ENCODE data around the gene LRSAM1.

Gene LRSAM1

GRCh38 chr9:127541176-127541575, 89.9 kb downstream of the LRSAM1 start:
- TF ChIP-seq, protein P1, sequence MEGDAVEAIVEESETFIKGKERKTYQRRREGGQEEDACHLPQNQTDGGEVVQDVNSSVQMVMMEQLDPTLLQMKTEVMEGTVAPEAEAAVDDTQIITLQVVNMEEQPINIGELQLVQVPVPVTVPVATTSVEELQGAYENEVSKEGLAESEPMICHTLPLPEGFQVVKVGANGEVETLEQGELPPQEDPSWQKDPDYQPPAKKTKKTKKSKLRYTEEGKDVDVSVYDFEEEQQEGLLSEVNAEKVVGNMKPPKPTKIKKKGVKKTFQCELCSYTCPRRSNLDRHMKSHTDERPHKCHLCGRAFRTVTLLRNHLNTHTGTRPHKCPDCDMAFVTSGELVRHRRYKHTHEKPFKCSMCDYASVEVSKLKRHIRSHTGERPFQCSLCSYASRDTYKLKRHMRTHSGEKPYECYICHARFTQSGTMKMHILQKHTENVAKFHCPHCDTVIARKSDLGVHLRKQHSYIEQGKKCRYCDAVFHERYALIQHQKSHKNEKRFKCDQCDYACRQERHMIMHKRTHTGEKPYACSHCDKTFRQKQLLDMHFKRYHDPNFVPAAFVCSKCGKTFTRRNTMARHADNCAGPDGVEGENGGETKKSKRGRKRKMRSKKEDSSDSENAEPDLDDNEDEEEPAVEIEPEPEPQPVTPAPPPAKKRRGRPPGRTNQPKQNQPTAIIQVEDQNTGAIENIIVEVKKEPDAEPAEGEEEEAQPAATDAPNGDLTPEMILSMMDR (IDR thresholded peaks at IDR 0.05; ENCODE audit: low read depth, low read length), result no peak
- TF ChIP-seq EZH2phosphoT487 (IDR thresholded peaks at IDR 0.05; ENCODE audit: low read depth), result no peak
- no peak overlapping the region for H3K27ac ChIP-seq (ENCODE audit: low read length)
- no peak overlapping the region for H3K4me3 ChIP-seq (ENCODE audit: low read length)
- no peak overlapping the region for H3K4me2 ChIP-seq (ENCODE audit: low read length)
- no peaks in the 10 kb centered on the region for H3K9me3 ChIP-seq (ENCODE audit: insufficient read depth, low read length)
- H3K9ac ChIP-seq (ENCODE audit: low read length), result no peak overlapping the region
- H3K79me2 ChIP-seq (ENCODE audit: low read length), result no peaks in the 10 kb centered on the region
- H3K36me3 ChIP-seq (replicated peaks; ENCODE audit: low read depth, low read length), result no peaks in the 10 kb centered on the region
- no peaks in the 10 kb centered on the region for H4K20me1 ChIP-seq (ENCODE audit: insufficient read depth, low read length)
- H3K4me1 ChIP-seq (ENCODE audit: low read length), result peaks cover 10% of the 10 kb centered on the region
- H2AFZ ChIP-seq (ENCODE audit: low read depth, low read length), result no peak overlapping the region
- no peaks in the 10 kb centered on the region for H3K27me3 ChIP-seq (ENCODE audit: low read depth, low read length)

DNA sequence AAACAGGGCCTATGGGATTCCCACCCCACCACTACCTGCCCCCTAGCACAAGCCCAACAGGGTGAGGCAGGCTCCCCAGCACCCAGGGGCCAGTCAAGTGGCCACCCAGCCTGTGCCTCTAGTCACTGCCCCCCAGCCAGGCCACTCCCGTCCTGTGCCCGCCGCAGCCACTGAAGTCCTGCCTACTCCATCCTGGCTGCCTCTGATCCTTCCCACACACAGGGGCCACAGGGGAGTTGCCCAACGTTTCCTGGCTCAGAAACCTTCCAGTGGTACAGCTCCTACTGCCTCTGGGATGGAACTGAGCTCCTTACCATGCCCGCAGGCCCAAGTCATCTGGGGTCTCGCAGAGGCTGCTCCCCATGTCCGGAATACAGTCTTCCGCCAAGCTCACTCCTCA, 90.6 kb downstream of the LRSAM1 start:
- H3K9ac ChIP-seq (ENCODE audit: low read length), result no peak overlapping the region

GRCh38 chr9:127543221-127543620, 91.9 kb downstream of the LRSAM1 start:
- Histone ChIP-seq H3K79me2 (ENCODE audit: low read length) (no peaks in the 10 kb centered on the region), H3K9ac (ENCODE audit: low read length) (no peak overlapping the region)

More for the DNA sequence above, 90.6 kb downstream of the LRSAM1 start:
- Histone ChIP-seq H3K4me2 (ENCODE audit: low read length) (no peak overlapping the region), H3K36me3 (replicated peaks; ENCODE audit: low read depth, low read length) (no peaks in the 10 kb centered on the region), H3K4me3 (ENCODE audit: low read length) (no peak overlapping the region), H3K4me1 (ENCODE audit: low read length) (peaks cover 10% of the 10 kb centered on the region), H3K79me2 (ENCODE audit: low read length) (no peaks in the 10 kb centered on the region), H2AFZ (ENCODE audit: low read depth, low read length) (no peak overlapping the region), H4K20me1 (ENCODE audit: insufficient read depth, low read length) (no peaks in the 10 kb centered on the region), H3K9me3 (ENCODE audit: insufficient read depth, low read length) (no peaks in the 10 kb centered on the region), H3K27ac (ENCODE audit: low read length) (no peak overlapping the region), H3K27me3 (ENCODE audit: low read depth, low read length) (no peaks in the 10 kb centered on the region)
- TF ChIP-seq, protein P1 (IDR thresholded peaks at IDR 0.05; ENCODE audit: low read depth, low read length), result no peak
- no peak for TF ChIP-seq EZH2phosphoT487 (IDR thresholded peaks at IDR 0.05; ENCODE audit: low read depth)

GRCh38 chr9:127543973-127544533, 92.7 kb downstream of the LRSAM1 start:
- Histone ChIP-seq H3K27ac (ENCODE audit: low read length) (no peak overlapping the region), H2AFZ (ENCODE audit: low read depth, low read length) (no peak overlapping the region), H3K36me3 (replicated peaks; ENCODE audit: low read depth, low read length) (no peaks in the 10 kb centered on the region), H4K20me1 (ENCODE audit: insufficient read depth, low read length) (no peaks in the 10 kb centered on the region), H3K79me2 (ENCODE audit: low read length) (no peaks in the 10 kb centered on the region), H3K27me3 (ENCODE audit: low read depth, low read length) (no peaks in the 10 kb centered on the region), H3K9ac (ENCODE audit: low read length) (no peak overlapping the region), H3K4me3 (ENCODE audit: low read length) (no peak overlapping the region), H3K9me3 (ENCODE audit: insufficient read depth, low read length) (no peaks in the 10 kb centered on the region), H3K4me1 (ENCODE audit: low read length) (peaks cover 10% of the 10 kb centered on the region), H3K4me2 (ENCODE audit: low read length) (no peak overlapping the region)
- no peak for TF ChIP-seq EZH2phosphoT487 (IDR thresholded peaks at IDR 0.05; ENCODE audit: low read depth)
- TF ChIP-seq, protein P1 (IDR thresholded peaks at IDR 0.05; ENCODE audit: low read depth, low read length), result no peak

More at GRCh38 chr9:127543221-127543620, 91.9 kb downstream of the LRSAM1 start:
- no peak overlapping the region for H3K27ac ChIP-seq (ENCODE audit: low read length)
- peaks cover 10% of the 10 kb centered on the region for H3K4me1 ChIP-seq (ENCODE audit: low read length)
- no peak overlapping the region for H2AFZ ChIP-seq (ENCODE audit: low read depth, low read length)
- TF ChIP-seq EZH2phosphoT487 (IDR thresholded peaks at IDR 0.05; ENCODE audit: low read depth), result no peak
- TF ChIP-seq, protein P1 (IDR thresholded peaks at IDR 0.05; ENCODE audit: low read depth, low read length), result no peak
- no peaks in the 10 kb centered on the region for H3K36me3 ChIP-seq (replicated peaks; ENCODE audit: low read depth, low read length)
- H3K4me3 ChIP-seq (ENCODE audit: low read length), result no peak overlapping the region
- no peaks in the 10 kb centered on the region for H3K27me3 ChIP-seq (ENCODE audit: low read depth, low read length)
- no peaks in the 10 kb centered on the region for H4K20me1 ChIP-seq (ENCODE audit: insufficient read depth, low read length)
- no peak overlapping the region for H3K4me2 ChIP-seq (ENCODE audit: low read length)
- no peaks in the 10 kb centered on the region for H3K9me3 ChIP-seq (ENCODE audit: insufficient read depth, low read length)
